Measurements from ENCODE around the gene NDUFA6. TPM values are rescaled to one million over a fixed set of nuclear protein-coding genes. Genes with fewer than 3 reads are reported as not detected.

NDUFA6 gene
- polyA plus RNA-seq, 6 donors from 2014 or later = 96.8 to 110 (median 104) TPM

DNA sequence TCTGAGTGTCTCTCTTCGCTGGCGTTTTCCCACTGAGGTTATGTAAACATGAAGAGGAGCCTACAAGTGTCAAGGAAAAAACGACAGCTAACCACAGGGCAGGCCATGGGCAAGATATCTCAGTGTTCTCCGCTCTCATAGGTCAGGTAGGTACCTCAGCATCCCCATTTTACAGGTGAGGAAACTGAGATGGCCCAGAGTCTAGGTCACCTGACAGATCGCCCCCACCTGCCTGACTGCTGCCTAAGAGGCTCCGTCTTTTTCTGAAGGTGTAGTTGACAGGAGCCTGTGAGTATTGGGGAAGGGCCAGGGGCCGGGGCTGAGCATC is 847 bp upstream of the NDUFA6 start:
- peak overlapping the region; percentile 95 to 100 (median 98) for H3K27ac Mint-ChIP-seq
- no peaks in the 10 kb centered on the region for H3K36me3 Mint-ChIP-seq
- H3K9me3 Mint-ChIP-seq = no peaks in the 10 kb centered on the region
- H3K4me3 Mint-ChIP-seq = peak overlapping the region; percentile 97 to 99 (median 99)
- no peaks in the 10 kb centered on the region for H3K27me3 Mint-ChIP-seq
- ATAC-seq (ENCODE audit: low read depth in 2 of 2) = no peak
- DNase-seq = no peak
- H3K4me1 Mint-ChIP-seq = peaks cover 16 to 34% (median 25%) of the 10 kb centered on the region in 3 donors

DNA sequence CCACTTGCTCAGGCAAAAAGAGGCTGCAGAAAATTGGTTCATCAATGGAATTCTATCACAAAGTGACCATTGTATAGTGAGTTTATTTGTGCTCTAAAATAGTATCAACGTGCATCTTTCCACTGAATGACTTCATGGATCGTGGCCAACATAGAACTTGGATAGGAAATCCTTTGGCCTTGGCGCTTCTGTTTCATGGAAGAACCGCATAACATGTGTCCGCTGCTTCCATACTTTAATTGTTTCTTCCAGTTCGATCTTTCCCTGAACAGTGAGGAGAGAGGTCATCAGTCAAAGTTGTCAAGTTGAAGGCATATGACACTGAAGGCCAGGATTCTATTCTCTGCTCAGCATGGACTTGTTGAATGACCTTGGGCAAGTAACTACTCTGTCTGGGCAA is 4.5 kb downstream of the NDUFA6 start:
- Mint-ChIP-seq H3K4me3 (peak overlapping the region in 1 of 8 donors; percentile 71), H3K27ac (no peak overlapping the region), H3K36me3 (peaks cover 8 to 22% of the 10 kb centered on the region in 2 donors), H3K4me1 (peaks cover 27 to 44% (median 34%) of the 10 kb centered on the region in 3 donors), H3K27me3 (no peaks in the 10 kb centered on the region), H3K9me3 (no peaks in the 10 kb centered on the region)
- no peak for ATAC-seq (ENCODE audit: low read depth in 2 of 2)
- DNase-seq = no peak

DNA sequence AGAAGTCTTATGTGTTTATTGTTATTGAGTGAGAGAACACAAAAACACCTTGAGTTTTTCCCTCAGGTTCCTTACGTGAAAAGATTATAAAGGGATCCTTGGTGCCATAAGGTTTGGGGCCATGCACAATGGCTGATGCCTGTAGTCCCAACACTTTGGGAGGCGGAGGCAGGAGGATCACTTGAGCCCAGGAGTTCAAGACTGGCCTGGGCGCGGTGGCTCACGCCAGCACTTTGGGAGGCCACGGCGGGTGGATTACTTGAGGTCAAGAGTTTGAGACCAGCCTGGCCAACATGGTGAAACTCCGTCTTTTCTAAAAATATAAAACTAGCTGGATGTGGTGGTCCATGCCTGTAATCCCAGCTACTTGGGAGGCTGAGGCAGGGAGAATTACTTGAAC is 5.7 kb downstream of the NDUFA6 start:
- Mint-ChIP-seq H3K4me1 (peaks cover 25 to 48% (median 26%) of the 10 kb centered on the region in 3 donors), H3K9me3 (no peaks in the 10 kb centered on the region), H3K4me3 (peak overlapping the region in 1 of 8 donors; percentile 62), H3K27ac (peak overlapping the region in 1 of 6 donors; percentile 47), H3K27me3 (no peaks in the 10 kb centered on the region), H3K36me3 (peaks cover 8 to 22% of the 10 kb centered on the region in 2 donors)
- no peak for DNase-seq
- no peak for ATAC-seq (ENCODE audit: low read depth in 2 of 2)

DNA sequence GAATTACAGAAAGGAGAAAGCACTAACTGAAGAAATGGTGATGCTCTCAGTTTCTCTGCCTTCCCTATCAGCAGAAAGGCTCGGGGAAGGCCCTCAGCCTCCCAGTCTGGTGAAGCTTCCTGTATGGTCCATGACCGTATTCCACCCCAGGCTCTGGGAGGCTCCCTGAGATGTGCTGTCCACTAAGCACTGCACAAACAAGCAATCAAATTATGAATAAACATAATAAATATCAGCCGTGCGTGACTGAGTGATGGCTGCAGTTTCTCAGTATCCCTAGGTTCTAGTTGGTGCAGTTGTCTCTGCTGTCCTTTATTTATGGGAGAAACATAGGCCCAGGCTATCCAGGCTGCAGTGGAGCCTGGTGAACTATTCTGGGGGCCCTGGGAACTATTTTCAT is 7.5 kb downstream of the NDUFA6 start:
- Mint-ChIP-seq H3K36me3 (peaks cover 8 to 22% of the 10 kb centered on the region in 2 donors), H3K4me1 (peaks cover 18 to 47% (median 20%) of the 10 kb centered on the region in 3 donors)
- no peak for DNase-seq

DNA sequence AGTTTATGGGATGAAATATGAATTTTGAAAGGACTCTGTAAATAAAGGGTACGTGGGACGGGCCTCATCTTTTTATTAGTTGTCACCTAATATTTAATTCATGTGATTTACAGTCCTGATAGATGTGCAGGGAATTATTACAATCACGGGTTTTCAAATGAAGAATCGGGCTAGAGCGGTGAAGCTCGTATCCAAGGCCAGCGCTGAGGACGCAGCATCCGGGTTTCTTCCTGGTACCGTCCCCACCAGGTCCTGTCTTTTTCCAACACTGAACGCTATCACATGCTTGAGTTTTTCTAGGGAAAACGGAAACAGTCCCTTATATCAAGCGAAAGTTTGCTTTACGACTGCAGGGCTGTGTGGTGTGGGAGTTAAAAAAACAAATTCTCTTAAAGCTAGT is 10.3 kb downstream of the NDUFA6 start:
- ATAC-seq (ENCODE audit: low read depth in 2 of 2) (no peak), DNase-seq (no peak)
- H3K9me3 Mint-ChIP-seq = no peaks in the 10 kb centered on the region
- peaks cover 8 to 13% of the 10 kb centered on the region in 2 donors for H3K36me3 Mint-ChIP-seq
- H3K4me3 Mint-ChIP-seq = peak overlapping the region; percentile 94 to 99 (median 99)
- H3K27ac Mint-ChIP-seq = peak overlapping the region; percentile 96 to 99 (median 99)
- no peaks in the 10 kb centered on the region for H3K27me3 Mint-ChIP-seq
- peaks cover 18 to 50% (median 20%) of the 10 kb centered on the region in 3 donors for H3K4me1 Mint-ChIP-seq

More for the DNA sequence above, 7.5 kb downstream of the NDUFA6 start:
- no peak for ATAC-seq (ENCODE audit: low read depth in 2 of 2)
- H3K4me3 Mint-ChIP-seq = peak overlapping the region in 3 of 8 donors; percentile 16 to 96 (median 30)
- H3K9me3 Mint-ChIP-seq = no peaks in the 10 kb centered on the region
- H3K27me3 Mint-ChIP-seq = no peaks in the 10 kb centered on the region
- peak overlapping the region in 1 of 6 donors; percentile 83 for H3K27ac Mint-ChIP-seq

DNA sequence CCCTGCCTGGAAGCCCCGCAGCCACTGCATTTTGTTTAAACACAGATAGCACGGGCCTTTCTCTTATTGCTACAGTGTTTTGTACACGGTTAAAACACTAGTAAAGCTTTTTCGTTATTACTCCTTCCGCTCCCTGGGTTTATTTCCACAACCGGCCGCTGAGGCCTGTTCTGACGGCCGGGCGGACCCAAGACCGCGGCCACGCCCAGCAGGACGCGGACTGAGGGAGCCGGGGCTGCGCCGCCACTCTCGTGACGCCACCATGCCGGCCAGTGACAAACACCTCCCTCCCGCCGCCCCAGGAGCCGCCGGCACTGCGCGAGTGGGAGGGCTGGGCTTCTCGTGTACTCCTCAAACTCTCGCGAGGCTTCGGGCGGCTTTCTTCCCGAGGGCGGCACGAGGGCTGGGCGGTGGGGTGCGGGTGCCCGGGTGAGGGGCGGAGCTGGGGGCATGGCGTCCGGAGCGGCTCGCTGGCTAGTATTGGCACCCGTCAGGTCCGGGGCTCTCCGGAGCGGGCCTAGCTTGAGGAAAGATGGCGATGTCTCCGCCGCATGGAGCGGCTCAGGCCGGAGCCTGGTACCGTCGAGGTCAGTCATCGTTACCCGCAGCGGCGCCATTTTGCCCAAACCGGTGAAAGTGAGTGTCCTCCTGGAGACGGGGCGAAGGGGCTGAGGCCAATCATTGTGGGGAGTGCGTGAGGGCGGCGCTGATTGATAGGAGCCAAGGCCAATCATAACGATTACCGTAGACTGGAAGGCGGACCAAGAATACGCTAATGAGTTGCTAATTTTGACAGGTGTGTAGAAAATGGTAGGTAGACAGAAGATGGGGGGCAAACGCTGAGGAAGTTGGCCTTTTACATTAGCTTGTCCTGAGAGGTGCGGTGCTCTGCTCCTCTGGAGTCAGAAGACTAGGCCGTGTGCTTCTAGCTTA is 11.0 kb downstream of the NDUFA6 start, which contains the start of gene SMDT1:
TSS of gene SMDT1 (plus strand) at position 382 of the 933 bp plus-strand sequence. CDS start at position 451, 69 bp downstream.
- H3K4me1 Mint-ChIP-seq = peaks cover 18 to 55% (median 25%) of the 10 kb centered on the region in 3 donors
- H3K27ac Mint-ChIP-seq = peak within 1 kb of the TSS; percentile 96 to 99 (median 99)
- H3K9me3 Mint-ChIP-seq = no peaks in the 10 kb centered on the region
- peaks cover 8 to 13% of the 10 kb centered on the region in 2 donors for H3K36me3 Mint-ChIP-seq
- H3K27me3 Mint-ChIP-seq = no peaks in the 10 kb centered on the region
- H3K4me3 Mint-ChIP-seq = peak within 1 kb of the TSS; percentile 94 to 99 (median 99)
- DNase-seq (peak; percentile 99), ATAC-seq (ENCODE audit: low read depth in 2 of 2) (peak; percentile 88 to 89)

DNA sequence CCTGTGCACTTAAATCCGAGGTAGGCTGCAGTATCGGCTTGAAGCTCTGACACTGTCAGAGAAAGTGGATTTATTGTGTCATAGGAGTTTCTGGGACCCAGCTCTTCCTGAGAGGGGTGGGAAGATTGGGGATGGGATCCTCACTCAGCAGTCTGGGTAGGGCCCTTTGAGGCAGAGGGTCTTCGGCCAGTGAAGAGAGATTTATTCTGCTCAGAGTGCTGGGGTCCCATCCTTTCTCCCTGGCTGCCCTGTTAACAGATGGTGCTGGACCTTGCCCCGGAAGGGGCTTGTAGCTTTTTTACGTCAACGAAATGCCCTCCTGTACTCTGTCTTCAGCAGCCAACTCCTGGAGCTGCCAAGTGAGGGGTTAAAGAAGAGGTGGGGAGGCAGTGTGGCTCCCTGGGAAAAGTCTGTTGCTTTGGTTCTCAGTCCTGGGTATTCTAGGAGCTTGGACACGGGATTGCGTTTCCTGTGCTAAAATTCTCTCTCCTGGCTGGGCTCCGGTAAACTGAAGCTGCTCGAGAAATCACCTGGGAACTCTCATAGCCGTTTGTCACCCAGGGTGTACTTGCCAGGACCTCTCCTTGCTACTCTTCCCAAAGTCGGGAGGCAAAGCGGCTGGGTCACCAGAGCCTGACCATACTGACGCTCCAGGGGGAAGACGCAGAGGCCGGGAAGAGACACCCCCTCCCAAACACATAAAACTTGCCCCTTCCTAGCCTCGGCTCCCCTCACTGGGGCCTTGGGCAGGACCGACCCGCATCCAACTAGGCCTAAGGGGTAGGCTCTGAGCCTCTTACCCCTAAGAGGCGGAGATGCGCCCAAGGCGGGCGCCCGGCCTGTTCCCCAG is 11.9 kb downstream of the NDUFA6 start:
- no peak for ATAC-seq (ENCODE audit: low read depth in 2 of 2)
- H3K4me1 Mint-ChIP-seq = peaks cover 18 to 48% (median 22%) of the 10 kb centered on the region in 3 donors

DNA sequence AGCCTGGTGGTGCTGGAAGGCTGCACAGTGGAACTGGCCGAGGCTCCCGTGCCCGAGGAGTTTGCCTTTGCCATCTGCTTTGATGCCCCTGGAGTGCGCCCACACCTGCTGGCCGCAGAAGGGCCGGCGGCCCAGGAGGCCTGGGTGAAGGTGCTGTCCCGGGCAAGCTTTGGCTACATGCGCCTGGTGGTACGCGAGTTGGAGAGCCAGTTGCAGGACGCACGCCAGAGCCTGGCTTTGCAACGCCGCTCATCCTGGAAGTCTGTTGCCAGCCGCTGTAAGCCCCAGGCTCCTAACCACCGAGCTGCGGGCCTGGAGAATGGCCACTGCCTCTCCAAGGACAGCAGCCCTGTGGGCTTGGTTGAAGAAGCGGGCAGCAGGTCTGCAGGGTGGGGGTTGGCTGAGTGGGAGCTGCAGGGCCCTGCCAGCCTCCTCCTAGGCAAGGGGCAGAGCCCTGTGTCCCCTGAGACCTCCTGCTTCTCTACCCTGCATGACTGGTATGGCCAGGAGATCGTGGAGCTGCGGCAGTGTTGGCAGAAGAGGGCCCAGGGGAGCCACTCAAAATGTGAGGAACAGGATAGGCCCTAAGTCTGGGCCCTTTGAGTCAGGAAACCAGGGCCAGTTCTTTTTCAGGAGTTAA is 13.0 kb downstream of the NDUFA6 start:
- peaks cover 23 to 52% (median 25%) of the 10 kb centered on the region in 3 donors for H3K4me1 Mint-ChIP-seq
- H3K27ac Mint-ChIP-seq = peak overlapping the region in 2 of 6 donors; percentile 27 to 96
- DNase-seq = no peak
- no peaks in the 10 kb centered on the region for H3K27me3 Mint-ChIP-seq
- no peaks in the 10 kb centered on the region for H3K9me3 Mint-ChIP-seq
- H3K36me3 Mint-ChIP-seq = peaks cover 4 to 5% of the 10 kb centered on the region in 2 donors
- no peak for ATAC-seq (ENCODE audit: low read depth in 2 of 2)
- H3K4me3 Mint-ChIP-seq = peak overlapping the region in 2 of 8 donors; percentile 37 to 63

More for the DNA sequence above, 11.9 kb downstream of the NDUFA6 start:
- Mint-ChIP-seq H3K9me3 (no peaks in the 10 kb centered on the region), H3K27me3 (no peaks in the 10 kb centered on the region), H3K36me3 (peaks cover 8% of the 10 kb centered on the region in 2 donors), H3K27ac (peak overlapping the region; percentile 96 to 99 (median 99)), H3K4me3 (peak overlapping the region; percentile 94 to 99 (median 99))
- no peak for DNase-seq

DNA sequence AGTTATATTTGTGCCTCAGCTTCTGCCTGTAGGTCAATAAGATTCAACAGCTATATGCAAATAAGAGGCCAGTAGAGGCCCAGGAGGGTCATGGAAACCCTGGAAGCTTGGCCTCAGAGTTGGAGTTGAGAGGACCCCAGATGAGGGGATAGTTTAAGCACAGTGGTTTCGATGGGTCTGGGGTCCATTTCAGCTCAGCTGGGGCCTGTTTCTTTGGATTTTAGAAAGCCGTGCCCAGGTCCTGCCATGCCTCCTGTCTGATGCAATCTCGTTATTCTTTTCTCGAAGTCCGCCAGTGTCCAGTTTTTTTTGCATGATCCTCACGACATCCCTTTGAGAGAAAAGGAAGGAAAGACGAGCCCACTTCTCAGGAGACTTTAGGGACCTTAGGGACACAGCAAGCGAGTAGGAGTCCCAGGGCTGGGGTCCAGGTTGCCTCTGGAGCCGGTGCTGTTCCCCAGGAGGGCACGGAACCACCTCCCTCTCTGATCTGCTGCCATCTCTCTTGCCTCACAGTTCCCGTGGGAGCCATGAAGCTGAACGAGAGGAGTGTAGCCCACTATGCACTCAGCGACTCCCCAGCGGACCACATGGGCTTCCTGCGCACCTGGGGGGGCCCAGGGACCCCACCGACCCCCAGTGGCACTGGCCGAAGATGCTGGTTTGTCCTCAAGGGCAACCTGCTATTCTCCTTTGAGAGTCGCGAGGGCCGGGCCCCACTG is 13.6 kb downstream of the NDUFA6 start:
- peak overlapping the region in 1 of 6 donors; percentile 65 for H3K27ac Mint-ChIP-seq
- H3K4me3 Mint-ChIP-seq = peak overlapping the region in 2 of 8 donors; percentile 26 to 80
- ATAC-seq (ENCODE audit: low read depth in 2 of 2) (no peak), DNase-seq (no peak)
- no peaks in the 10 kb centered on the region for H3K27me3 Mint-ChIP-seq
- no peaks in the 10 kb centered on the region for H3K36me3 Mint-ChIP-seq
- peaks cover 20 to 48% (median 22%) of the 10 kb centered on the region in 3 donors for H3K4me1 Mint-ChIP-seq
- H3K9me3 Mint-ChIP-seq = no peaks in the 10 kb centered on the region

DNA sequence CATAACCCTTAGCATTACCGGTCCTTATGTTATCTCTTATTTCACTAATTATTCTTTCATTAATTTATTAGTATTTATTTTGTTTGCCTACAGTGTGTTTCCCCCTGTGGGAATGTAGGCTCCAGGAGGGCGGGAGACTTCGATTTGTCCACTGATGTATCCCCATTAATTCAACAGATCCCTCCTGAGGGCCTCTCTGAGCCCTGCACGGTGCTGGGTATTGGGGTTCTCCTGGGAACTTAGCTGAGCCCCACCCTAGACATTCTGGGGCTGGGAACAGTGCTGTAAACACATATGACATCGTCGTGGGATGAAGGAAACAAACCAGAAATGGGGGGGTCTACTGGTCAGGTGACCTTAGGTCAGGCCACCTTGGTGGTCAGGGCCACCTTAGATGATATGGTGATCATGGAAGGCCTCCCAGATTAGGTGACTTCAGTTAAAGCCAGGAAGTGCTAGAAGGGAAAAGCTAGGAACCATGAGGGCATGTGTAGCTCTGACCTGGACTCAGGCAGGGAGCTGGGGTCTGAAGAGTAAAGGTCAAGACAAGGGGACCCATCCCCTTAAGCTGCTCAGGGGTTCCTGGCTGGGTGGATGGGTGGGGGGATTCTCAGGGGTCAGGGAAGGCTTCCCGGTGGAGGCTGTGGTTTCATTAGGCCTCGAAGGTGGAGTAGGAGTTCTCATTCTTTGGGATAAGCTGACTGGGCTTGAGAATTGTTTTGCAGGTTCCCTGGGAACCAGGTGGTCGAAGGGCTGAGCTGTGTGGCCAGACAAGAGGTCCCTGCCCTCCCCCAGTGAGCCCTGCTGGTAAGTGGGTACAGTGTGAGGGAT is 15.5 kb downstream of the NDUFA6 start:
- Mint-ChIP-seq H3K27me3 (no peaks in the 10 kb centered on the region), H3K27ac (peak overlapping the region in 3 of 6 donors; percentile 20 to 68 (median 34)), H3K9me3 (no peaks in the 10 kb centered on the region), H3K36me3 (no peaks in the 10 kb centered on the region), H3K4me1 (peaks cover 32 to 47% (median 33%) of the 10 kb centered on the region in 3 donors), H3K4me3 (peak overlapping the region; percentile 66 to 83 (median 78))
- no peak for ATAC-seq (ENCODE audit: low read depth in 2 of 2)
- no peak for DNase-seq

DNA sequence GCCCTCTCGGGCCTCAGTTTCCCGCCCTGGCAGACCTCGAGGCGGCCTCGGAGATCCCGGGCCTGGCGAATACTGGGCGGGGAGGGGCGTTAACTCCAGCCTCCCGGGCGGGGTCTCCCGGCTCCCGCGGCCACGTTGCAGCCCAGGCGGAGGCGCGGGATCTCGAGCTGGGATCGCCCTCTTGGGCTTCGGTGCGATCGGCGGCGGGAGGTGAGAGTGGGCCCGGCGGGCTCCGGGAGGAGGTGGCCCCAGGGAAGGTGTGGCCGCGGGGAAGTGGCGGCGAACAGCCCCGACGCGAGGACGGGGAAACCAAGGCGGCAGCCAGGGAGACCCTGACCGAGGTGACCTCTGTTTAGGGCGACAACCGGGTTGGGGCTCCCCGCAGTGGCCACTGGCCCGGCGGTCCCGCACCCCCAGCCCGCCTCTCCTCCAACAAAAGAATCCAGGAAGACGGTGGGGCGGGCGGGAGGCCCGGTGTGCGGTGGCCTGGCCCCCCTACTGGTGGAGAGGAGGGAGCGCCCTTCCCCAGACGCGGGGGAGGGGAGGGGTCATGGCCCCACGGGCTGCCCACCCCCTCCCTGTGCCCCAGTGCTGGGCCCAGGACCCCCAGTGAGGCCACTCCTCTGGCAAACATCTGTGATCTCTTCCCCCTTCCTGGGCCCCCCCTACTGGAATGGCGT is 16.3 kb downstream of the NDUFA6 start, which contains the start of gene PHETA2:
TSS of gene PHETA2 (plus strand) at position 117 of the 680 bp plus-strand sequence. CDS start 3,046 bp downstream, outside the sequence.
- H3K4me1 Mint-ChIP-seq = peaks cover 35 to 51% (median 38%) of the 10 kb centered on the region in 3 donors
- no peaks in the 10 kb centered on the region for H3K9me3 Mint-ChIP-seq
- peak within 1 kb of the TSS in 5 of 6 donors; percentile 20 to 79 (median 75) for H3K27ac Mint-ChIP-seq
- peak within 1 kb of the TSS; percentile 73 to 86 (median 78) for H3K4me3 Mint-ChIP-seq
- H3K36me3 Mint-ChIP-seq = no peaks in the 10 kb centered on the region
- H3K27me3 Mint-ChIP-seq = no peaks in the 10 kb centered on the region
- peak; percentile 54 for DNase-seq
- ATAC-seq (ENCODE audit: low read depth in 2 of 2) = peak; percentile 10
